HG03060 (cell line): ENCODE data around the gene LSM7.
"Not testable (repeated sequence)": the region's sequence is repeated elsewhere in the genome, so short reads cannot be mapped to it uniquely, and the experiment has no call there.

Experiments
- ATAC-seq: cut with Tn5 transposase; IDR thresholded peaks from one replicate; pipeline ENCODE4 v1.9.1; 2021; ENCODE audit warnings: low read depth, moderate number of reproducible peaks; ENCODE audit not compliant: unreplicated experiment

LSM7 gene

DNA sequence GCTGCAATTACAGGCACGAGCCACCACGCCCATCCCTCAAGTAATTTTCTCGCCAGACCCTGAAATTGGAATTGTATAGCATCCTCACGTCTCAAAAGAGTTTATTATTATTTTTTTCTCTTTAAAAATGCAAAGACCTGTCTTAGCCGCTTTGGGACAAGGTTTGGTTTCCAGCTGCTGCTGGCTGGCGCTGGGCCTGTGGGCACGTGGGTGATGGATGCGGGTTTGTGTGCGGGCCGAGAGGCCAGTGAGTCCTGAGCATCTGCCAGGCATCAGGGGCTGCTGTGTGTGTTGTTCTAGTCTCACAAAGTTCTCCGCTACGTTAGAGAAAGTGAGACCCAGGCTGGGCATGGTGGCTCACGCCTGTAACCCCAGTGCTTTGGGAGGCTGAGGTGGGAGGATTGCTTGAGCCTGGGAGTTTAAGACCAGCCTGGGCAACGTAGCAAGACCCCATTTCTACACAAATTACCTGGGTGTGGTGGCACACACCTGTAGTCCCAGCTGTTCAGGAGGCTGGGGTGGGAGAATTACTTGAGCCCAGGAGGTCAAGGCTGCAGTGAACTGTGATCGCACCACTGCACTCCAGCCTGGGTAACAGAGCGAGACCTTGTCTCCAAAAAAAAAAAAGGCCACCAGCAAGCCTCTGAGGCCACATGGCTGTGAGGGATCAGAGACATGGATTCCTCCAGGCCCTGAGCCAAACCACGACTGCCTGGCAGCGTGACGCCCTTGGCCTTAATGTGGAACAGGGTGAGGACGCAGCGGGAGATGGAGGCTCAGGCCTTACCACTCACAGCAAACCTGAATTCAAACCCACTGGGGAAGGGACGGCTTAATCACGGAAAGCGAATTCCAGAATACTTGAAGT is 27.0 kb upstream of the LSM7 start:
- ATAC-seq: no peak

DNA sequence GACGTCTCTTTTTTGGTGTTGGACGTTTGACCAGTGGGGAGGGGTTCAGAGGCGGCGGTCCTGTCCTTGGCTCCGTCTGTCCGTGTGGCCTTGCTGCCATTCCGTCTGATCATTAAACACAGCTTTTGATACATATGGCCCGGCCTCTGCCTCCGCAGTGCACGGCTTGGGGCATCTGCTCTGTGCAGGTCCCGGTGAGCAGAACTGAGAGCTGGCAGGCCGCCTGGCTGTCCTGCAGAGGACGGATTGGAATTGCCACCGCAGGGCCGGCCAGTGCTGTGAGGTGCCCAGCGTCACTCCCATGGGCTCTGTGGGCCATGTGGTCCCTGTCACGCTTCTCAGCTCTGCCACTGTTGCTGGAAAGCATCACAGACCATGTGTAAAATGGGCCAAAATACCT is 26.3 kb upstream of the LSM7 start:
- ATAC-seq: no peak

DNA sequence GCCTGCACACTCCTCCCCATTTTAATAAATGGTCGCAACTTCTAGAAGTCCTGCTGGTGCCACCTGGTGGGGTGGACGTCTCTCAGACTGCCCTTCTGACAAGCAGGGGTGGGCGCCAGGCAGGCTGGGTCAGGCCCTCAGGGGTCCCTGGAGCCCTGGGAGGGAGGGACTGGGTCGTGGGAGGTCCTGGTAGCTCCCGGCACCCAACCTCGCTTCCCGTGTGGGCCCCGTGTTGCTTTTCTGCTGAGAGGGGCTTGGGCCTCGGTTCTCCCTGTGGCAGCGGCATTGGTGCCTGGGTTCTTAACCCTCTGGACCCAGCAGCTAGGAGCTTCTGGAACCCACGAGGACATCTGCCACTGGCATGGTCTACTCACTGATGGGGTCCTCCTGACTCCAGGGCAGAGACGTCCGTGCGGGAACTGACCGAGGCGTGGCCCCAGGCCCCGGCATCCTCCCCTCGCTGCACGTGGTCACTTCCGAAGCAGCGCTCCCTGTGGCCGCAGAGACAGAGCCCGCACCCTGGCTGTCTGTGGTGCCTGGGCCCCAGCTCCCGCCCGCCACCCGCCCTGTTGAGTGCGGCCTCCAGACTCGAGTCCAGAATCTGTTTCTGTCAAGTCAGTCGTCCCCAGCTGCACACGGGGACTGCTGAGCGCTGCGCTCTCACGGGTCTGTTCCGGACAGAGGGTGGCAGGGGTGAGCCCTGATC is 25.7 kb upstream of the LSM7 start:
- no peak for ATAC-seq

DNA sequence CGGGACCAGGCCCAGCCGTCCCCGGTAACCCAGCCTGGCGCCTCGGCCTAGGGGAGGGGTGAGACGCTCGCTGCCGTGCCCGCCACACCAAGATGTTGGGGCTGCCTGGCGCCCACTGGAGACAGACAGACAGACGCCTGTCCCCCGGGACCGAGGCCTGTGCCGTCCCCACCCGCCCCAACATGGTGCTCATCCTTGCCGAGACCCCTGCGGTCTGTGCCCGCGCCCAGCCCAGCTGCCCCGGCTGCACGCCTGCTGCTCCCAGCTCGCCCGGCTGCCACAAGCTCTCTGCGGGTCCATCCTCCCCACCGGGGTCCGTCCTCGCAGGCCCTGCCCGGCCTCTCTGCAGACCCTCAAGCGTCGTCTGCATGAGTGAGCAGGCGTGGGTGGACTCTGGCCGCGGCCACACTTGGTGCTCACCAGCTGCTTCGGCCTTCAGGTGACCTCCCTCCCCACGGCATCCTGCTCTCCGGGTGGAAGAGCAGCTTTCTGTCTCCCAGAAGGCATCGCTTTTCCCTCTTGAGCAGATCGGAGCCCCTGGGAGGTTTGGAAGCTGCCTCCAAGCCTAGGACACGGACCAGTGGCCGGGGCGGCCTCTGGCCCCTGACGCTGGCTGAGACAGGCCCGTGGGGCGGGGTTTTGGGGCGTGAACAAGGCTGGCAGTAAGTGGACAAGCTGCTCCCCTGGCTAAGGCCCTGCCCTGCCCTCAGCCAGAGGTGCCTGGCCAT is 24.9 kb upstream of the LSM7 start:
- no peak for ATAC-seq

DNA sequence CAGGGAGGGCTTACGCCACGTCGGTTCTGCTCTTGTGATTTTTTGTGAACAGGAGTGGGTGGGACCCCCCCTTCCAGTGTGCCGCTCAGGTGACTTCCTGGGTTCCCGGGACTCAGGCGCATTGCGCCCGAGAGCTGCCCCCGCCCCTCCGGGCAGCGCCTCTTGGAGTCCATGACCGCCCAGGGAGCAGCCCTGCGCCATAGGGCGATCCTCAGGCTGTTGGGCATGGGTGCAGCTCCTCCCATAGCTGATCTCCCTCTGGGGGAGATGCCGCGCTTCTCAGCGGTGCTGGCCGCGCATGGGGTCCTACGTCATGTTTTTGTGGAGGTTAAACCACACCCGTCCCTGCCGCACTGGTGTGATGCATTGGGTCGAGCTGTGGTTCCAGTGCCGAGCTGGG is 23.7 kb upstream of the LSM7 start:
- no peak for ATAC-seq

DNA sequence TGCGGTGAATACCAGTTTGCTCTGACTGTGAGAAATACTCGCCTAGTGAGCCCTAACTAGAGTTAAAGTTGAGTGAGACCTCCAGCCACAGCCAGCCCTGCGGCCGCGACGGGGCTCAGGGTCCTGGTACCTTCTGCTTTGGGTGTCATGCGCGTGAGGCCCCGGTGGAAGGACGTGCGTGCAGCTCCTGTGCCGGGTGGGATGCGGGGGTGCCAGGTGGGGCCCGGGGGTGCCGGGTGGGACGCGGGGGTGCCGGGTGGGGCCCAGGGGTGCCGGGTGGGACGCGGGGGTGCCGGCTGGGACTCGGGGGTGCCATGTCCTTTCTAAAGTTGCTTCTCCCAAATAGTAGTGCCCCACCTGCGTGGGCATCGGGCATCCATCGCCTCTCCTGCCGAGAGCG is 23.2 kb upstream of the LSM7 start:
- no peak for ATAC-seq

DNA sequence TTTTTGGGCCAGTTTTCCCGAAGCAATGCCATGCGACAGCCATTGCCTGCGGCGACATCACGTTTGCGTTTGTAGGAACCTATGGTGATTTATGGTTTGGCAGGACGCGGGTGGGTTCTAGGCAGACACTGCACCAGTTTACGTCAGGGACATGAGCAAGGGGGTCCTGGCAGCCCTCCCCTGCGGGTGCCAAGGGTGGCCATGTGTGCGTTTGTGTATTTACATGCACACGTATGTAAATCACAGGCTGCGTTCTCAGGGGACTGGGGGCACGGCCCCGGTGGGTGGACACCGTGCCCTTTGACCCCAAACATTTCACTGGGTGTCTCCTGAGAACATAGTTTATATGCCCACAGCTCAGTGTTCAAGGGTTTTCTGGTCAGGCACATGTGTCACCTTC is 22.3 kb upstream of the LSM7 start:
- no peak for ATAC-seq

DNA sequence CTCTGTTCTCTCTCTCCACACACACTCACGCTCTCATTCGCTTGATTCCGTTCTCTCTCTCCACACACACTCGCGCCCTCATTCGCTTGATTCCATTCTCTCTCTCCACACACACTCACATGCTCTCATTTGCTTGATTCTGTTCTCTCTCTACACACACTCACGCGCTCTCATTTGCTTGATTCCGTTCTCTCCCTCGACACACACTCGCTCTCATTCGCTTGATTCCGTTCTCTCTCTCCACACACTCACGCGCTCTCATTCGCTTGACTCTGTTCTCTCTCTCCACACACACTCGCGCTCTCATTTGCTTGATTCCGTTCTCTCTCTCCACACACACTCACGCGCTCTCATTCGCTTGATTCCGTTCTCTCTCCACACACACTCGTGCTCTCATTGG is 21.4 kb upstream of the LSM7 start:
- ATAC-seq: not testable (repeated sequence)

DNA sequence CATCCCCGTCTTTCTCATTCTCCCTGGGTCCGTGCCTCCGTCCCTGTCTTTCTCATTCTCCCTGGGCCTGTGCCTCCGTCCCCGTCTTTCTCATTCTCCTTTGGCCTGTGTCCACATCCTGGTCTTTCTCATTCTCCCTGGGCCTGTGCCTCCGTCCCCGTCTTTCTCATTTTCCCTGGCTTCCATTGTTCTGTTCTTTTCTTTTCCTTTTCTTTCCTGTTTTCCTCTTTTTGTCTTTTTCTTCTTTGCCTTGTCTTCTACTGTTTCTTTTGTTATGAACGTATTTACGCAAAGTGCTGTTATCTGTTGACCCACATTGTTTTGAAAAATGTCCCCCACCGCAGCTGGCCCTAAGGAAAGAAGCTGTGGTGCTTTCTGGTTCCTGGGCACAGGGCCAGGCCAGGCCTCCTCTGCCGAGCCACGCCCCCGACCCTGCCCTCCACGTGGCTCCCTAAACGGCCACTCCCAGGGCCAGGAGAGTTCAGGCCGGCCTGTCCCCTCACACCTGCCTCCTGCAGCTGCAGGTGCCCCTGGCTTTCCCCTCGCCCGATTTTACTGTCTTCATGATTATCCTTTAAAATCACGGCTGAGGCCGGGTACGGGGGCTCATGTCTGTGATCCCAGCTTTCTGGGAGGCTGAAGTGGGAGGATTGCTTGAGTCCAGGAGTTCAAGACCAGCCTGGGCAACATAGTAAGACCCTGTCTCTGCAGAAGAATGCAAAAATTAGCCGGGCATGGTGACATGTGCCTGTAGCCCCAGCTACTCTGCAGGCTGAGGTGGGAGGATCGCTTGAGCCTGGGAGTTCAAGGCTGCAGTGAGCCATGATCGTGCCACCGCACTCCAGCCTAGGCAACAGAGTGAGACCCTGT is 17.6 kb upstream of the LSM7 start:
- no peak for ATAC-seq

DNA sequence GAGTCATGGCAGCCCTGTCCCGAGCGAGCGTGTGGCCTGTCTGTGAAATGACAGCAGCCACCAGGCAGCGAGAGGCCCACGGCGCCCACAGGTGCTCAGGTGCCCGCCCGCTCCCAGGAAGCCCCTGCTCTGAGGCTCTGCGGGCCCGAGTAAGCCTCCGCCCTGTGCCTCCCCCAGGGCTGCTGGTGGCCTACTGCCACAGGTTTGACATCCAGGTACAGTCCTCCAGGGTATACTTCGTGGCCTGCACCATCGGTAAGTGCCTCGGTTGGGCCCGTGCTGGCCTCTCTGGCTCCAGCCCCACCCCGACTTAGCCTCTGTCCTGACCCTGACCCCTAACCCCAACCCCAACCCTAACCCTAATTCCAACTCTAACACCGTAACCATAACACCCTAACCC is 16.7 kb upstream of the LSM7 start:
- no peak for ATAC-seq

DNA sequence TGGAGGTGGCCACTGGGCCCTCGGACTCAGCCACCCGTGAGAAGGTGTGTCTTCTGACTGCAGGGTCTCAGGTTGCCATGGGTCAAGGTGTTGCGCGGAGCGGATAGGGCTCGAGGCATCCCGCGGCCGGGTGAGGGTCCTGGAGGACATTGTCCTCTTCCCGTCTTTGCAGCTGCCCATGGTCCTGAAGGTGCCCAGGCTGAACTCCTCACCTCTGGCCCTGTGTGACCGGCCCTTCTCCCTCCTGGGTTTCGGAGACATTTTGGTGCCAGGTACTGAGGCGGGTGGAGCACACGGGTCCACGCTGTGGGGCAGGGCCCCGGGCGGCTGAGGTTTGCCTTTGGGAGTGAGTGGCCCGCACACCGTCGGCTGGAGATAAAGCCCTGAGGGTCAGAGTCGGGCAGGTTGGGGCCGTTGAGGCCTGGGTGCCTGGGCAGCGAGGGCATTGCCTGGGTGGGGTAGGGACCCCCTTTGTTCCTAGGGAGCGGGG is 16.0 kb upstream of the LSM7 start:
- ATAC-seq: no peak

DNA sequence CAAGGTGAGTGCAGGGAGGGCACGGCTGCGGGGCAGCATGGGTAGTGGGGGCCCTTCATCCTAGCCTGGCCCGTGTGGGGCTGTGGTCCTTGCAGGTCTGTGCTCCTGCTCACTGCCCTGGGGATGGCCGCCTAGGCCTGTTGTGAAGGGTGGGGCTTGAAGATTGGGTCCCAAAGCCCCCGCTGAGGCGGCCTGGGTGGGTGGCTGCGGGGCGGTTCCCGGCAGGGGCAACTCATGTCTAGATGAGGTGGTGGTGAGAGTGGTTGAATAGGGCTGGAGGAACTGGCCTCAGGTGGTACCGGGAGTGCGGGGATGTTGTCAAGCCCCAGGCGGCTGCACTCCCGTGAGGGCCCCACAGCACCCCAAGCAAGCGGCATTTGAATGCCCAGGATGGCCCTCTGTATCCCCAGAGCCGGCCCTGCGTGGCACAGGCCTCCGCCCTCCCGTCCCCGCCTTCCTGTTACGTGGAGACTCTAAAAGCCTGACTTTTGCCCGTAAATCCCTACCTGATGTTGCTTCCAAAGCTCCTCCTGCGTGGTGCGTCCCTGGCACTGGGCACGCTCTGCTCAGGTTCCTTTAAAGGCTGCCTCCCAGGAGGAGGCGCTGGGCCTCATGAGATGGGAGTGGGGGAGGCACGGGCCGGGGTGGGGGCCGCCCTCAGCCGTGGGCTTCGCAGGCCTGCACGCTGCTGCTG is 15.1 kb upstream of the LSM7 start:
- no peak for ATAC-seq

DNA sequence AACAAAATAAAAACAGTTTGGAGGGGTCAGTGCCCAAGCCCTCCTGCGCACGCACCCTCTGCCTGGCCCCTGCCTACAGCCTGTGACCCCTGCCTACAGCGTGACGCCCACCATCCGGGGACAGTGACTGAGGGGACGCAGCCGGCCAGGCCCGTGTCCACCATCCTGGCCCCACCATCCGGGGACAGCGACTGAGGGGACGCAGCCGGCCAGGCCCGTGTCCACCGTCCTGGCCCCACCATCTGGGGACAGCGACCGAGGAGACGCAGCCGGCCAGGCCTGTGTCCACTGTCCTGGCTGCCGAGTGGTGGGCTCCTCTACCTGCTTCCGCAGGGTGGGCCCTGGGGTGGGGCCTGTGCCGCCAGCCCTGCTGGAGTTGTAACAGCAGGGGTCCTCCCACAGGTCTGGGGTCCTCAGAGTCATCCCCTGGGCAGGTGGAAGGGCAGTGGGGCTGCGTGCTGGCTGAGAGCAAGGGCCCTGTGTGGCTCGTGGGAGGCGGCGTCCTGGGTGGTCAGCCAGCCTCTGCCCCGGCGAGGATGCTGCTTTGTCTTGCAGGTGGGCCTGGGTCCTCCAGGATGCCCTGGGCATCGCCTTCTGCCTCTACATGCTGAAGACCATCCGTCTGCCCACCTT is 14.4 kb upstream of the LSM7 start:
- ATAC-seq: no peak

DNA sequence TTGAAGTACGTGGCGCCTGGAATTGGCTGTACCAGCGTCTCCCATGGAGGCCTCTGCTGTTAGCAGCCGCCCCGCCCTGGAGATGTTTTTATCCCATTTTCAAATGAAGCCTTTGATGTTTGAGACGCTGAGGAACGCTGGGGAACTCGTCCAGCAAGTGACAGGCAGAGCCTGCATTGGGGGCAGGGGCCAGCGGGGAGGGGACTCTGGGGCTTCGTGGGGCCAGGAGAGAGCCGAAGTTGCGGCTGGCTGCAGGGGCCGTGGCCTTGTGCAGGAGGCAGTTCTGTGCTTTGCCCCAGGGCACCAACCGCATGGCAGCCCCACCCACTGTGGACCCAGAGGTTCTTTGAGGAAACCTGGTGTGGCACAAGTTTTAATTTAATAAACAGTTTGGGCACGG is 13.6 kb upstream of the LSM7 start:
- ATAC-seq: no peak

DNA sequence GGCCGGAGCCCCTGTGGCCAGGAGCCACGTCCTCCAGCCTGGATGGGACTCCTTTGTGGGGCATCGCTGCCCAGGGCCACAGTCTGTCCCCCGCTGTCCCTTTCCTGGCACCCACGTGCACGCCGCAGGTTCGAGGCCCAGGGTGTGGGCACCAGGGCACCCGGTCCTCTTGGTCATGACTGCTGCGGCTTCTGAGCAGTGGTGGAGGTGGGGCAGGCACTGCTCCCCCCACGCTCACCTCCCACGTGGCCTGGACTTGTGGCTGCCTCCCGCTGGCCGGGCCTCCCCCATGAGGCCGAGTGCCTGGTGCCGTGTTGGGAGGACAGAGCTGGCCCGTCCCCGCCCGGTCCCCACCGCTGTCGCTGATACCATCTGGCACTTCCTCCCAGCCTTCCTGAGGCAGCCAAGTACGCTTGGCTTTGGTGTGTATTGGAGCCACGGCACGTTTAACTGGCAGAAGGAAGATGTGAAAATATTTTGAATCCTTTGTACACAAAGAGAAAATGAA is 12.9 kb upstream of the LSM7 start:
- no peak for ATAC-seq

DNA sequence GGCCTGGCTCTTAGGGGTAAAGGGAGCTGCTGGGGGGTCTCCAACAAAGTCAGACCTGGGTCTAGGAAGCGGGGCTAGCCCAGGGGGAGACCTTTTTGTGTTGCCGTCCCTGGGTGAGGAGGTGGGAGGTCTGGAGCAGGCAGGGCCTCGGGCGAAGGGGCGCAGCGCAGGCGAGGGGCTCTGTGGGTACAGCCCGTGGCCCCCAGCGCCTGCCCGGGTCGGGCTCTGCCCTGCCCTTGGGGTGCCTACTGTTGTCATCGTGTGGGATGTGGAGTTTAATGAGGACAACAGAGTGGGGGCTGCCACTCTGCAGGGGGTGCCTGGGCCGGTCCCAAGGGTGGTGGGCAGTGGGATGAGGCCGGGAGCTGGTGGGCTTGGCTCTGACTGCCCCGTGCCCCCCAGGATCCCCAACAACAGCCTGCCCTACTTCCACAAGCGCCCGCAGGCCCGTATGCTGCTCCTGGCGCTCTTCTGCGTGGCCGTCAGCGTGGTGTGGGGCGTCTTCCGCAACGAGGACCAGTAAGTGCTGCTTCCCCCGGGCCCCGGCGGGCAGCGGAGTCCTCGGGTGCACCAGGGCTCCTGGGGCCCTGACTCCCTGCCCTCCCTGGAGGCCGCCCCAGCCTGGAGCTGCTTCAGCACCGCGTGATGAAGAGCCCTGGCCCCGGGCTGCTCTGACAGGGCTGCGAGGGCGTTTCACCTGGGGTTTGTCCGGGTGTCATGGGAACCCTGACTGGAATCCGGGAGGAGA is 12.3 kb upstream of the LSM7 start:
- no peak for ATAC-seq

DNA sequence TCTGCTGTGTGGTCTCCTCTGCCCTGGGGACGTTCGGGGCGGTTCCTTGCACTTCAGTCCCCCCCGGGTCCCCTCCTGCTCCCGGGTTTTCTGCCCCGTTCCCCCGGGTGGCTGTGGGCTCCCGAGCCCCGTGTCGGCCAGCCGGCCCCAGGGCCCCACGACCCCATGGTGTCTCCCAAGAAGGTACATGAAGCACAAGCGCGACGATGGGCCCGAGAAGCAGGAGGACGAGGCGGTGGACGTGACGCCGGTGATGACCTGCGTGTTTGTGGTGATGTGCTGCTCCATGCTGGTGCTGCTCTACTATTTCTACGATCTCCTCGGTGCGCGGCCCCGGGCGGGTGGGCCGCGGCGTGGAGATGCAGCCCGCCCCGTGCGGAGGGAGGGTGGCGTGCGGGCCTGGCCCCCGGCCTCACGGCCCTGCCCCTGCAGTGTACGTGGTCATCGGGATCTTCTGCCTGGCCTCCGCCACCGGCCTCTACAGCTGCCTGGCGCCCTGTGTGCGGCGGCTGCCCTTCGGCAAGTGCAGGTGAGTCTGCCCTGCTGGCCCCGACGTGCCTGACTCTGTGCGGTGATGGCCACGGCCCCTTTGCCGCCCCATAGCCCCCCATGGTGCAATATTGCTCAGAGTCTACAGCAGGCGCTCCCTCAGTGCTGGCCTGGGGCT is 11.4 kb upstream of the LSM7 start:
- no peak for ATAC-seq
